ENCODE data around the gene PCDHGB5. TPM values are rescaled to one million over a fixed set of nuclear protein-coding genes. Genes with fewer than 3 reads are reported as not detected.

PCDHGB5 gene
- total and polyA plus RNA-seq, 8 donors: 0.35 to 16.8 (median 2.7) TPM; not detected in 1

GRCh38 chr5:141366016-141366896 is 31.5 kb upstream of the PCDHGB5 start:
- Histone ChIP-seq H3K9me3 (peaks cover 57 to 100% (median 86%) of the 10 kb centered on the region in 4 donors), H3K27me3 (peaks cover 3 to 79% (median 45%) of the 10 kb centered on the region in 3 donors), H3K4me1 (no peaks in the 10 kb centered on the region), H3K27ac (no peak overlapping the region), H3K4me3 (no peak overlapping the region), H3K36me3 (peaks cover 0 to 4% (median 0%) of the 10 kb centered on the region in 4 donors)
- TF ChIP-seq CTCF (IDR thresholded peaks at IDR 0.05) (no peak), POLR2A (IDR thresholded peaks at IDR 0.05) (no peak), EP300 (IDR thresholded peaks at IDR 0.05) (no peak), POLR2AphosphoS5 (IDR thresholded peaks at IDR 0.05) (no peak)
- WGBS, 5 donors: 31 to 45% (median 32%) methylated on average over 30 to 46 of the region's 46 CpGs
- DNase-seq: no peak
- intact Hi-C loops (cut with DNase I; ENCODE audit: low total_unique reads): no loop called here

- H3K9me3 ChIP-seq: peaks cover 61 to 100% (median 86%) of the 10 kb centered on the region in 4 donors
- no peak within 1 kb of the TSS for H3K27ac ChIP-seq
- H3K4me3 ChIP-seq: peak within 1 kb of the TSS in 3 of 4 donors; percentile 20 to 30 (median 26)
- peaks cover 0 to 72% (median 38%) of the 10 kb centered on the region in 3 donors for H3K27me3 ChIP-seq
- DNase-seq: peak in 1 of 2 donors; percentile 52
- no peaks in the 10 kb centered on the region for H3K4me1 ChIP-seq
- H3K36me3 ChIP-seq: peaks cover 0 to 11% (median 0%) of the 10 kb centered on the region in 4 donors
- intact Hi-C loops (cut with DNase I; ENCODE audit: low total_unique reads): no loop called here
- no peak for TF ChIP-seq POLR2AphosphoS5 (IDR thresholded peaks at IDR 0.05)
- no peak for TF ChIP-seq EP300 (IDR thresholded peaks at IDR 0.05)
- no peak for TF ChIP-seq CTCF (IDR thresholded peaks at IDR 0.05)
- TF ChIP-seq POLR2A (IDR thresholded peaks at IDR 0.05): no peak
- 17 to 21% (median 18%) methylated on average over 30 to 32 of the region's 32 CpGs for WGBS, 5 donors
Observed at GRCh38 chr5:141369994-141370848, 27.5 kb upstream of the PCDHGB5 start, which contains the start of gene PCDHGB3. PCDHGB3 (plus strand) TSS chr5:141370242; CDS start chr5:141370395, 153 bp downstream.

- H3K9me3 ChIP-seq: peaks cover 57 to 100% (median 85%) of the 10 kb centered on the region in 4 donors
- WGBS, 5 donors: 34 to 41% (median 36%) methylated on average over 47 to 69 of the region's 69 CpGs
- DNase-seq: no peak
- intact Hi-C loops (cut with DNase I; ENCODE audit: low total_unique reads): no loop called here
- no peak overlapping the region for H3K4me3 ChIP-seq
- H3K36me3 ChIP-seq: peaks cover 0 to 11% (median 0%) of the 10 kb centered on the region in 4 donors
- H3K27ac ChIP-seq: no peak overlapping the region
- H3K4me1 ChIP-seq: no peaks in the 10 kb centered on the region
- H3K27me3 ChIP-seq: peaks cover 0 to 65% (median 27%) of the 10 kb centered on the region in 3 donors
- no peak for TF ChIP-seq EP300 (IDR thresholded peaks at IDR 0.05)
- TF ChIP-seq POLR2A (IDR thresholded peaks at IDR 0.05): no peak
- TF ChIP-seq POLR2AphosphoS5 (IDR thresholded peaks at IDR 0.05): no peak
- no peak for TF ChIP-seq CTCF (IDR thresholded peaks at IDR 0.05)
Observed at GRCh38 chr5:141371572-141372475, 25.9 kb upstream of the PCDHGB5 start.
